Neural progenitor cell (in vitro differentiated cells): ENCODE data around the gene MBP. TPM values are rescaled to one million over a fixed set of nuclear protein-coding genes. Genes with fewer than 3 reads are reported as not detected.

Source experiments
- DNase-seq: peaks from one replicate; pipeline ENCODE4 v3.0.0-alpha.2; 2016; ENCODE audit warnings: low spot score
- H2AFZ ChIP-seq: fragments of 200-600 bp; sonication (generic); replicated peaks from 2 replicates; pipeline ENCODE4 v1.6.1; 2016; ENCODE audit warnings: antibody characterized with exemption
- H3F3A ChIP-seq: fragments of 200-600 bp; sonication (generic); 2 replicates; pipeline ENCODE4 v1.6.1; 2016; ENCODE audit warnings: antibody characterized with exemption, low read depth
- H3K27ac ChIP-seq: fragments of 200-600 bp; sonication (generic); 2 replicates; pipeline ENCODE4 v1.5.1; 2016; ENCODE audit warnings: mild to moderate bottlenecking
- H3K27me3 ChIP-seq: fragments of 200-600 bp; sonication (generic); 2 replicates; pipeline ENCODE4 v1.6.1; 2016; ENCODE audit warnings: mild to moderate bottlenecking, moderate library complexity
- H3K36me3 ChIP-seq: fragments of 200-600 bp; sonication (generic); 2 replicates; pipeline ENCODE4 v1.5.1; 2016
- H3K4me1 ChIP-seq: fragments of 200-600 bp; sonication (generic); 2 replicates; pipeline ENCODE4 v1.6.1; 2016; ENCODE audit warnings: mixed run types
- H3K4me2 ChIP-seq: fragments of 200-600 bp; sonication (generic); 2 replicates; pipeline ENCODE4 v1.6.1; 2016
- H3K4me3 ChIP-seq: fragments of 200-600 bp; sonication (generic); 2 replicates; pipeline ENCODE4 v1.5.1; 2016
- H3K79me2 ChIP-seq: fragments of 200-600 bp; sonication (generic); 2 replicates; pipeline ENCODE4 v1.6.1; 2016; ENCODE audit warnings: low read depth
- H3K9ac ChIP-seq: fragments of 200-600 bp; sonication (generic); 2 replicates; pipeline ENCODE4 v1.6.1; 2016
- H3K9me3 ChIP-seq: fragments of 200-600 bp; sonication (generic); 2 replicates; pipeline ENCODE4 v1.5.1; 2016; ENCODE audit warnings: low read depth
- H4K20me1 ChIP-seq: fragments of 200-600 bp; sonication (generic); 2 replicates; pipeline ENCODE4 v1.6.1; 2016; ENCODE audit warnings: low read depth
- H3K27ac Mint-ChIP-seq: 3 replicates; pipeline ENCODE4 v1.8.0; 2021; ENCODE audit warnings: mixed read lengths
- H3K27me3 Mint-ChIP-seq: 2 replicates; pipeline ENCODE4 v1.8.0; 2022; ENCODE audit warnings: low read depth, mild to moderate bottlenecking, inconsistent platforms, moderate library complexity, mixed read lengths; ENCODE audit not compliant: insufficient read depth
- H3K36me3 Mint-ChIP-seq: 3 replicates; pipeline ENCODE4 v1.8.0; 2021; ENCODE audit warnings: mixed read lengths
- H3K4me1 Mint-ChIP-seq: 3 replicates; pipeline ENCODE4 v1.8.0; 2021; ENCODE audit warnings: mixed read lengths
- H3K4me3 Mint-ChIP-seq: 3 replicates; pipeline ENCODE4 v1.8.0; 2021; ENCODE audit warnings: mild to moderate bottlenecking, moderate library complexity, mixed read lengths
- H3K9me3 Mint-ChIP-seq: 3 replicates; pipeline ENCODE4 v1.8.0; 2020; ENCODE audit warnings: mixed read lengths
- EZH2 ChIP-seq: fragments of 200-600 bp; sonication (generic); IDR thresholded peaks from 2 replicates; pipeline ENCODE4 v1.6.1; 2017; ENCODE audit warnings: antibody characterized with exemption, mild to moderate bottlenecking, moderate library complexity
- EZH2phosphoT487 ChIP-seq: fragments of 200-600 bp; sonication (generic); IDR thresholded peaks from 2 replicates; pipeline ENCODE4 v1.6.1; 2017; ENCODE audit warnings: antibody characterized with exemption
- total RNA-seq: library from RNA; depleted of rRNA; stranded (reverse); fragments of >200 nt; gene quantifications from 2 replicates; pipeline ENCODE4 v1.2.3, GENCODE V29; 2015; ENCODE audit warnings: low replicate concordance
- TF ChIP-seq, protein P1 (sequence below): fragments of 200-600 bp; sonication (generic); IDR thresholded peaks from 2 replicates; pipeline ENCODE4 v1.5.1; 2017; ENCODE audit warnings: antibody characterized with exemption, mild to moderate bottlenecking

Gene MBP
- total RNA-seq, 1 donor from 2014 or later: 0.64 TPM

DNA sequence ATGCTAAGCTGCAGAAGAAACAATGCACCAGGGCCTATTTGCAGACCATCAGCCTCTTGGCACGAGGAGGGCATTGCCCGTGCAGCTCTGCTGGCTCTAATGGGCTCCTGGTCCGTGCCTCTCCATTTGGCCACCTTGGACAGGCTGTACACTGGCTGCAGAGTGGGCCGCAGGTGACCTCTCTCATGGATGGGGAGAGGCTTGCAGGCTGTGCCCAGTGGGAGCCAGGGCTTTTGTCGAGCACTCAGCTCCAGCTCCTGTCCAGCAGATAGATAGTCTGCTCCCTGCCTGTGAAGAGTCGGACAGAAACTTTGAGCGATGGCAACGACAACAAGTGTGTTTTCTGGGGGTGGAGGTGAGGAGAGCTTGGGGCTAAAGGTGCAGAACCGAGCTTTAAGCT is 100.9 kb downstream of the MBP start:
- H3K4me1 Mint-ChIP-seq: peaks cover 14% of the 10 kb centered on the region
- Histone ChIP-seq H3K9me3 (no peaks in the 10 kb centered on the region), H3K27me3 (no peaks in the 10 kb centered on the region), H3K9ac (no peak overlapping the region), H3K4me3 (no peak overlapping the region), H4K20me1 (no peaks in the 10 kb centered on the region), H3K79me2 (no peaks in the 10 kb centered on the region), H3K27ac (no peak overlapping the region), H2AFZ (no peak overlapping the region), H3K4me2 (no peak overlapping the region), H3F3A (no peaks in the 10 kb centered on the region), H3K36me3 (no peaks in the 10 kb centered on the region), H3K4me1 (no peaks in the 10 kb centered on the region)
- H3K27ac Mint-ChIP-seq: no peak overlapping the region
- no peaks in the 10 kb centered on the region for H3K36me3 Mint-ChIP-seq
- H3K4me3 Mint-ChIP-seq: no peak overlapping the region
- H3K9me3 Mint-ChIP-seq: peaks cover 9% of the 10 kb centered on the region
- no peak for DNase-seq
- peaks cover 6% of the 10 kb centered on the region for H3K27me3 Mint-ChIP-seq
- TF ChIP-seq EZH2: no peak
- TF ChIP-seq, protein P1, sequence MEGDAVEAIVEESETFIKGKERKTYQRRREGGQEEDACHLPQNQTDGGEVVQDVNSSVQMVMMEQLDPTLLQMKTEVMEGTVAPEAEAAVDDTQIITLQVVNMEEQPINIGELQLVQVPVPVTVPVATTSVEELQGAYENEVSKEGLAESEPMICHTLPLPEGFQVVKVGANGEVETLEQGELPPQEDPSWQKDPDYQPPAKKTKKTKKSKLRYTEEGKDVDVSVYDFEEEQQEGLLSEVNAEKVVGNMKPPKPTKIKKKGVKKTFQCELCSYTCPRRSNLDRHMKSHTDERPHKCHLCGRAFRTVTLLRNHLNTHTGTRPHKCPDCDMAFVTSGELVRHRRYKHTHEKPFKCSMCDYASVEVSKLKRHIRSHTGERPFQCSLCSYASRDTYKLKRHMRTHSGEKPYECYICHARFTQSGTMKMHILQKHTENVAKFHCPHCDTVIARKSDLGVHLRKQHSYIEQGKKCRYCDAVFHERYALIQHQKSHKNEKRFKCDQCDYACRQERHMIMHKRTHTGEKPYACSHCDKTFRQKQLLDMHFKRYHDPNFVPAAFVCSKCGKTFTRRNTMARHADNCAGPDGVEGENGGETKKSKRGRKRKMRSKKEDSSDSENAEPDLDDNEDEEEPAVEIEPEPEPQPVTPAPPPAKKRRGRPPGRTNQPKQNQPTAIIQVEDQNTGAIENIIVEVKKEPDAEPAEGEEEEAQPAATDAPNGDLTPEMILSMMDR: no peak
- no peak for TF ChIP-seq EZH2phosphoT487

DNA sequence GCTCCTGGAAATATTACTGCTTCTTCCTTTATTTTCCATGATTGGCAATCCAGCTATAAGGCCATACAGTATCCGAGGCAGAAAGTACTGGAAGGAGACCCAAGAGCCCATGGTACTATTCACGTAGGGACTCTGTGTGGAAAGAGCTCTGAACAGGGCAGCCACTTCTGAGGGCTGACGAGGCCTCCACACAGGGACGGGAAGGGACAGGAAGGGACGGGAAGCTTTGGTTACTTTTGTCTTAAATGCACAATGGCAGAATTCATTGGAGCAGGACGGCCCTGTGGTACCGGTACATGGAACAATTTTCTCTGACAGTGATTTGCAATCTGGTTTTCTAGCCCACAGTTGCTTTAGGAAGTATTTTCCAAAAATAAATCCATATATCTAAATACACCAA is 102.4 kb downstream of the MBP start:
- Histone ChIP-seq H3K27ac (no peak overlapping the region), H3K4me3 (no peak overlapping the region), H3K9me3 (no peaks in the 10 kb centered on the region), H3K36me3 (no peaks in the 10 kb centered on the region), H3K9ac (no peak overlapping the region), H3K27me3 (no peaks in the 10 kb centered on the region), H3K4me2 (no peak overlapping the region), H3K4me1 (no peaks in the 10 kb centered on the region), H4K20me1 (no peaks in the 10 kb centered on the region), H3K79me2 (no peaks in the 10 kb centered on the region), H3F3A (no peaks in the 10 kb centered on the region), H2AFZ (no peak overlapping the region)
- H3K4me3 Mint-ChIP-seq: no peak overlapping the region
- H3K4me1 Mint-ChIP-seq: peaks cover 14% of the 10 kb centered on the region
- TF ChIP-seq EZH2 (no peak), EZH2phosphoT487 (no peak)
- TF ChIP-seq, protein P1: no peak
- peaks cover 6% of the 10 kb centered on the region for H3K27me3 Mint-ChIP-seq
- no peak overlapping the region for H3K27ac Mint-ChIP-seq
- H3K9me3 Mint-ChIP-seq: peaks cover 9% of the 10 kb centered on the region
- H3K36me3 Mint-ChIP-seq: no peaks in the 10 kb centered on the region
- no peak for DNase-seq

- no peak overlapping the region for H3K27ac Mint-ChIP-seq
- peaks cover 5% of the 10 kb centered on the region for H3K9me3 Mint-ChIP-seq
- Histone ChIP-seq H2AFZ (no peak overlapping the region), H3K4me1 (no peaks in the 10 kb centered on the region), H3K36me3 (no peaks in the 10 kb centered on the region), H4K20me1 (no peaks in the 10 kb centered on the region), H3K9ac (no peak overlapping the region), H3K4me3 (no peak overlapping the region), H3K9me3 (no peaks in the 10 kb centered on the region), H3K4me2 (no peak overlapping the region), H3K27ac (no peak overlapping the region), H3K79me2 (no peaks in the 10 kb centered on the region), H3K27me3 (no peaks in the 10 kb centered on the region), H3F3A (no peaks in the 10 kb centered on the region)
- DNase-seq: no peak
- H3K36me3 Mint-ChIP-seq: no peaks in the 10 kb centered on the region
- H3K4me1 Mint-ChIP-seq: peaks cover 8% of the 10 kb centered on the region
- no peak overlapping the region for H3K4me3 Mint-ChIP-seq
- no peaks in the 10 kb centered on the region for H3K27me3 Mint-ChIP-seq
- TF ChIP-seq, protein P1: no peak
- TF ChIP-seq EZH2phosphoT487 (no peak), EZH2 (no peak)
These were observed 106.7 kb downstream of the MBP start for GRCh38 chr18:77025831-77026363.
